ENCODE results near the gene LDLRAD3.

GRCh38 chr11:36211761-36212430, 268.0 kb downstream of the LDLRAD3 start:
- TF ChIP-seq, protein P1, sequence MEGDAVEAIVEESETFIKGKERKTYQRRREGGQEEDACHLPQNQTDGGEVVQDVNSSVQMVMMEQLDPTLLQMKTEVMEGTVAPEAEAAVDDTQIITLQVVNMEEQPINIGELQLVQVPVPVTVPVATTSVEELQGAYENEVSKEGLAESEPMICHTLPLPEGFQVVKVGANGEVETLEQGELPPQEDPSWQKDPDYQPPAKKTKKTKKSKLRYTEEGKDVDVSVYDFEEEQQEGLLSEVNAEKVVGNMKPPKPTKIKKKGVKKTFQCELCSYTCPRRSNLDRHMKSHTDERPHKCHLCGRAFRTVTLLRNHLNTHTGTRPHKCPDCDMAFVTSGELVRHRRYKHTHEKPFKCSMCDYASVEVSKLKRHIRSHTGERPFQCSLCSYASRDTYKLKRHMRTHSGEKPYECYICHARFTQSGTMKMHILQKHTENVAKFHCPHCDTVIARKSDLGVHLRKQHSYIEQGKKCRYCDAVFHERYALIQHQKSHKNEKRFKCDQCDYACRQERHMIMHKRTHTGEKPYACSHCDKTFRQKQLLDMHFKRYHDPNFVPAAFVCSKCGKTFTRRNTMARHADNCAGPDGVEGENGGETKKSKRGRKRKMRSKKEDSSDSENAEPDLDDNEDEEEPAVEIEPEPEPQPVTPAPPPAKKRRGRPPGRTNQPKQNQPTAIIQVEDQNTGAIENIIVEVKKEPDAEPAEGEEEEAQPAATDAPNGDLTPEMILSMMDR (optimal IDR thresholded peaks at IDR 0.05 in 1 of 3, IDR thresholded peaks at IDR 0.05 in 1 of 3, conservative IDR thresholded peaks at IDR 0.05 in 1 of 3; ENCODE audit: extremely low read depth in 1 of 3, insufficient read depth in 2 of 3, low read length in 3 of 3): no peak
- TF ChIP-seq EZH2 (IDR thresholded peaks at IDR 0.05; ENCODE audit: low read length): no peak

All from keratinocyte (primary cell).